Measurements from ENCODE around the gene CCDC141.
"Not testable (repeated sequence)": the region's sequence is repeated elsewhere in the genome, so short reads cannot be mapped to it uniquely, and the experiment has no call there.

The CCDC141 gene

DNA sequence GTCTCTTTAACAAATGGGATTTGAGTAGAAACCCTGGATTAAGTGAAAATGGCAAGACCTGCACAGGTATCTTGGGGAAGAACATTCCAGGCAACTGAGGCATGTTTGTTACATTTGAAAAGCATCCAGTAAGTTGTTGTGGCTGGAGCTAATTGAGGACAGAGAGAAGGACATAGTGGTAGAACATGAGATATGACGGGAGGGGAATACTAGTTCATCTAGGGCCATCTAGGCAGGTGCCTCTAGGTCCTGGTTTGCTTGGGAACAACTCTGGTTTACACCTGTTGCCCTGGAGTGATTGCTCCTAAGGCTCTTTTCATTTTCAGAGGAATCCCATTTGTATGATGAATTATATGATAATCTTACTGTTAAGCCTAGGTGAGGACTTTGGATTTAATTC lies 19.7 kb upstream of the CCDC141 start:
- TF ChIP-seq, protein P1, sequence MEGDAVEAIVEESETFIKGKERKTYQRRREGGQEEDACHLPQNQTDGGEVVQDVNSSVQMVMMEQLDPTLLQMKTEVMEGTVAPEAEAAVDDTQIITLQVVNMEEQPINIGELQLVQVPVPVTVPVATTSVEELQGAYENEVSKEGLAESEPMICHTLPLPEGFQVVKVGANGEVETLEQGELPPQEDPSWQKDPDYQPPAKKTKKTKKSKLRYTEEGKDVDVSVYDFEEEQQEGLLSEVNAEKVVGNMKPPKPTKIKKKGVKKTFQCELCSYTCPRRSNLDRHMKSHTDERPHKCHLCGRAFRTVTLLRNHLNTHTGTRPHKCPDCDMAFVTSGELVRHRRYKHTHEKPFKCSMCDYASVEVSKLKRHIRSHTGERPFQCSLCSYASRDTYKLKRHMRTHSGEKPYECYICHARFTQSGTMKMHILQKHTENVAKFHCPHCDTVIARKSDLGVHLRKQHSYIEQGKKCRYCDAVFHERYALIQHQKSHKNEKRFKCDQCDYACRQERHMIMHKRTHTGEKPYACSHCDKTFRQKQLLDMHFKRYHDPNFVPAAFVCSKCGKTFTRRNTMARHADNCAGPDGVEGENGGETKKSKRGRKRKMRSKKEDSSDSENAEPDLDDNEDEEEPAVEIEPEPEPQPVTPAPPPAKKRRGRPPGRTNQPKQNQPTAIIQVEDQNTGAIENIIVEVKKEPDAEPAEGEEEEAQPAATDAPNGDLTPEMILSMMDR (IDR thresholded peaks at IDR 0.05; ENCODE audit: insufficient read depth, low read length, poor library complexity, severe bottlenecking), result no peak
- DNase-seq (ENCODE audit: extremely low read depth, insufficient read length), result no peak
- Histone ChIP-seq H3K36me3 (ENCODE audit: control insufficient read depth, insufficient read depth, low read length) (no peaks in the 10 kb centered on the region), H3K4me3 (replicated peaks; ENCODE audit: low read depth, low read length) (no peak overlapping the region), H3K27me3 (replicated peaks; ENCODE audit: control insufficient read depth, insufficient read depth, low read length) (no peaks in the 10 kb centered on the region)

GRCh38 chr2:179068991-179069643 lies 19.2 kb upstream of the CCDC141 start:
- no peak for DNase-seq (ENCODE audit: extremely low read depth, insufficient read length)
- H3K27me3 ChIP-seq (replicated peaks; ENCODE audit: control insufficient read depth, insufficient read depth, low read length), result no peaks in the 10 kb centered on the region
- H3K4me3 ChIP-seq (replicated peaks; ENCODE audit: low read depth, low read length), result no peak overlapping the region
- H3K36me3 ChIP-seq (ENCODE audit: control insufficient read depth, insufficient read depth, low read length), result no peaks in the 10 kb centered on the region
- TF ChIP-seq, protein P1 (IDR thresholded peaks at IDR 0.05; ENCODE audit: insufficient read depth, low read length, poor library complexity, severe bottlenecking), result no peak

DNA sequence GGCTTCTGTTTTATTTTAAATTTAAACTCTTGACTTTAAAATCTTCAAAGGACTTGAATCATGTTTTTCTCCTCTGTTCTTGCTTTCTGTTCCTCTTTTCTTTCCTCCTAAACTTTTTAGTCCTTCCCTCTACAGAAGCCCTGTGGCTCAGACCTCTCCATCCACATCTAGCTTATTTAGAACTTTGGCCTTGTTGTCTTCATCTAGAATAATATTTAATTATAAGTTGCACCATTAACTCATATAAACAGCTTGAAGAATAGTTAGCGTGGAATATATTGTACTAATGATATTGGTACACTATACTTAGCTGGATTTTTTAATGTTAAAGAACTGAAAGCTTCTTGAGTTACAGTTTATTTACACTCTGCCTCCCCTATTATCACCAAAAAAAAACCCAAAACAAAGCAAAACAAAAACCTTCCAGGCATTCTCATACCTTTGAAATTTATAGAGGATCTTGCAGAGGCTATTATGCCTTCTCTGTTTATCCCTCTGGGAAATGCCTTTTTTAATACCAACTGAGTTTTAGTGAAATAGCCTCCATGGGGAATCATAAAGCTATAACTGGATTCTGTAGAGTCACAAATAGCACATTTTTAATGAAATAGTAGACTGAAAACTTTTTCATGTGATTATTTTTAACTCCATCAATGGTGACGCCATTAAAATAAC lies 9.2 kb upstream of the CCDC141 start:
- DNase-seq (ENCODE audit: extremely low read depth, insufficient read length), result no peak
- TF ChIP-seq, protein P1 (IDR thresholded peaks at IDR 0.05; ENCODE audit: insufficient read depth, low read length, poor library complexity, severe bottlenecking), result no peak
- Histone ChIP-seq H3K36me3 (ENCODE audit: control insufficient read depth, insufficient read depth, low read length) (no peaks in the 10 kb centered on the region), H3K27me3 (replicated peaks; ENCODE audit: control insufficient read depth, insufficient read depth, low read length) (no peaks in the 10 kb centered on the region), H3K4me3 (replicated peaks; ENCODE audit: low read depth, low read length) (no peak overlapping the region)

DNA sequence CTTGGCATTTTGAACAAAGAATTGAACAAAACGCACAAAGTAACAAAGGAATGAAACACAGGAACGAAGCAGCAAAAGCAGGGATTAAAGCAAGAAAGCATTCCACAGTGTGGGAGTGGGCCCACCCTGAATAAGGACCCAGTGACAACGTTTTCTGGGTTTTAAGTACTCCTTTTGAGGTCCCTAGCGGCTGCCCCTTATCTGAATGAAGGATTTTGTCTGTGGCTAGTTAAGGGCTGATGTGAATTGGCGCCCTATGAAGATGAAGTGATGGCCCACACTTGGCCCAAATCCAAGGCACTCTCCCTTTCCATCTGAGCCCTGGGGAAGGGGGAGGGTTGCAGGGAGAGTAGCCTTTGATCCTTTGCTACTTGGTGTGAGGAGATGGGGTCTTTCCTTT lies 7.8 kb upstream of the CCDC141 start:
- no peak for DNase-seq (ENCODE audit: extremely low read depth, insufficient read length)

DNA sequence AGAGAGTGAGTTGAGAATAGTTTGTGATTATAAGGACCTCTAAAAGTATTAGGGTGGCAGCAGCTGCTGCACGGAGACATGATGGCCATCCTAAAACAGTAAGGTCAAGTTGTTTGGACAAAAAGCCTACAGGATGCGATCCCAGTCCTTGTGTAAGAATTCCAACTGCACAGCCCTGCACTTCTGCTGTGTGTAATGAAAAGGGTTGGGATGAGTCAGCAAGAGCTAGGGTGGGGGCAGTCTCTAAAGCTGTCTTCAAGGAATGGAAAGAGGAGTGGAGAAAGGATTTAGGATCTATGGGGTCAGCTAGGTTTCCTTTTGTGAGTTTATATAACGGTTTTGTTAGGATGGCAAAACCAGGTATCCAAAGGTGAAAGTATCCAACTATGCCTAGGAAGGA lies 3.6 kb upstream of the CCDC141 start:
- not testable (repeated sequence) for H3K36me3 ChIP-seq (ENCODE audit: control insufficient read depth, insufficient read depth, low read length); DNase-seq (ENCODE audit: extremely low read depth, insufficient read length); H3K4me3 ChIP-seq (replicated peaks; ENCODE audit: low read depth, low read length); H3K27me3 ChIP-seq (replicated peaks; ENCODE audit: control insufficient read depth, insufficient read depth, low read length)

More for the DNA sequence above, 7.8 kb upstream of the CCDC141 start:
- Histone ChIP-seq H3K27me3 (replicated peaks; ENCODE audit: control insufficient read depth, insufficient read depth, low read length) (no peaks in the 10 kb centered on the region), H3K4me3 (replicated peaks; ENCODE audit: low read depth, low read length) (no peak overlapping the region), H3K36me3 (ENCODE audit: control insufficient read depth, insufficient read depth, low read length) (no peaks in the 10 kb centered on the region)
- TF ChIP-seq, protein P1 (IDR thresholded peaks at IDR 0.05; ENCODE audit: insufficient read depth, low read length, poor library complexity, severe bottlenecking), result no peak

GRCh38 chr2:179051250-179051649 lies 1.3 kb upstream of the CCDC141 start:
- TF ChIP-seq, protein P1 (IDR thresholded peaks at IDR 0.05; ENCODE audit: insufficient read depth, low read length, poor library complexity, severe bottlenecking), result no peak
- H3K27me3 ChIP-seq (replicated peaks; ENCODE audit: control insufficient read depth, insufficient read depth, low read length), result no peaks in the 10 kb centered on the region
- no peak for DNase-seq (ENCODE audit: extremely low read depth, insufficient read length)
- no peak overlapping the region for H3K4me3 ChIP-seq (replicated peaks; ENCODE audit: low read depth, low read length)
- H3K36me3 ChIP-seq (ENCODE audit: control insufficient read depth, insufficient read depth, low read length), result no peaks in the 10 kb centered on the region

Data from GM06990 (cell line).